Mucosa of stomach (tissue), 1 donor: Measurements from ENCODE around the gene HTR1B.

Experiments used
- H3K27me3 ChIP-seq: one replicate; pipeline ENCODE4 v1.7.0; 2013; ENCODE audit warnings: mild to moderate bottlenecking, low read length; ENCODE audit not compliant: control insufficient read depth, insufficient read depth
- H3K36me3 ChIP-seq: one replicate; pipeline ENCODE4 v1.7.0; 2013; ENCODE audit warnings: low read length; ENCODE audit not compliant: control insufficient read depth, insufficient read depth
- H3K4me1 ChIP-seq: one replicate; pipeline ENCODE4 v1.7.0; 2013; ENCODE audit warnings: mild to moderate bottlenecking, low read length; ENCODE audit not compliant: control insufficient read depth, insufficient read depth
- H3K4me3 ChIP-seq: one replicate; pipeline ENCODE4 v1.7.0; 2013; ENCODE audit warnings: low read length
- H3K9ac ChIP-seq: one replicate; pipeline ENCODE4 v1.7.0; 2013; ENCODE audit warnings: mild to moderate bottlenecking, low read length, moderate library complexity
- H3K9me3 ChIP-seq: one replicate; pipeline ENCODE4 v1.7.0; 2013; ENCODE audit warnings: mild to moderate bottlenecking, low read length, moderate library complexity; ENCODE audit not compliant: control insufficient read depth
- donor health status: Pancreatic carcinoma.

HTR1B gene

GRCh38 chr6:77416839-77417238 is 46.5 kb downstream of the HTR1B start:
- no peak overlapping the region for H3K4me3 ChIP-seq
- no peaks in the 10 kb centered on the region for H3K4me1 ChIP-seq
- no peaks in the 10 kb centered on the region for H3K9me3 ChIP-seq
- H3K27me3 ChIP-seq, result no peaks in the 10 kb centered on the region
- H3K9ac ChIP-seq, result no peak overlapping the region
- H3K36me3 ChIP-seq, result no peaks in the 10 kb centered on the region

DNA sequence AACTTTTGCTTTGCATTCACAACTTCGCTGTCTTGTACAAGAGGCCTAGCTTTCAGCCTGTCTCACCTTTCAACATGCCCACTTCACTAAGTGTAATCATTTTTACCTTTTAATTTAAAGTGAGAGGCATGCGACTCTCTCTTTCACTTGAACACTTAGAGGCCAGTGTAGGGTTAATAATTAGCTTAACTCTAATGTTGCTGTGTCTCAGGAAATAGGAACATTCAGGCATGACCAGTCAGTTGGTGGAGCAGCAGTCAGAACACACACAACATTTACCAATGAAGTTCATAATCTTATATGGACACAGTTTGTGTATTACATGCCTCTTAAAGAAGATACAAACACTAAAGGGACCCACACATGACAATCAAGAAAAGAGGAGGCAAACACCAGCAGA is 47.6 kb downstream of the HTR1B start:
- no peaks in the 10 kb centered on the region for H3K9me3 ChIP-seq
- H3K4me1 ChIP-seq, result no peaks in the 10 kb centered on the region
- H3K4me3 ChIP-seq, result no peak overlapping the region
- no peak overlapping the region for H3K9ac ChIP-seq
- no peaks in the 10 kb centered on the region for H3K27me3 ChIP-seq
- H3K36me3 ChIP-seq, result no peaks in the 10 kb centered on the region
